ENCODE measurements around the gene ACOT11.

ACOT11 gene

DNA sequence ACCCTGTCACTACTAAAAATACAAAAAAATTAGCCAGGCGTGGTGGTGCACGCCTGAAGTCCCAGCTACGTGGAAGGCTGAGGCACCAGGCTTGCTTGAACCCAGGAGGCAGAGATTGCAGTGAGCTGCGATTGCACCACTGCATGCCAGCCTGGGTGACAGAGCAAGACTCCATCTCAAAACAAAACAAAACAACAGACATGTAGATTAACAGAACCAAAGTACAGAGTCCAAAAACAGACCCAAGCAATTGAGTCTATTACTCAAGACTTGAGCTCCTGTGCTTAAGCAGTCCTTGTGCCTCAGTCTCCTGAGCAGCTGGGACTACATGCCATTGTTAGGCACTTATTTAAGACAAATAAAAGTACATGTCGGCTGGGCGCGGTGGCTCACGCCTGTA is 9.5 kb upstream of the ACOT11 start:
- no peak for DNase-seq

DNA sequence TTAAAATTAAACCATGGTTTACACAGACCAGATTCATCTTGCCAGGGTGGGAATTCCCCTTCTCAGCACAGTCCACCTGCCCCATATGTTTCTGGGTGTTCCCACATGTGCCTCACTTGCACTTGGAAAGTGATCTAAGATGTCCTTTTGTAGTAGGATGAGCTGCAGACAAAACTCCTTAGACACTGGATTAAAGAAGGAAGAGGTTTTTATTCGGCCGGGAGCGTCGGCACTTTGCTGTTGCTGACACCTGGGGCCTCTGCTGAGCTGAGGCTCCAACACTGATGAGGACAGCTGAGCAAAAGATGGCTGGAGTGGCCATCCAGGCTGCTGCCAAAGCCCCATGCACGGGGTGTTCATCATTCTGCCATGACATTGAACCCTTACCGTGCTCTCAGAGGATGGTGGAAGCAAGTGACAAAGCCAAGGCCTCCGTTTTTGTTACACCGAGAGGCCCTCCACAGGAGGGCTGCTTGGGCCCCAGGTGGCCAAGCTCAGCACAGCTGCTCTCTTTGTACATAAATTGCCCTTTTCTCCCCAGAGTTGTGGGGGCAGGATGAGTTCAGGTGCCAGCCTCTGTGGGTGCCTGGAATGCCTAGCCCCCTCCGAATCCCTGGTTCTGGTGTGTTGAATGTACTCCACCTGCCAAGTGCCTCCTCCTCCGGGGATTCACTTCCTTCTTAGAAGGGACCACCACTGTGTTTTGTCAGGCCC is 7.3 kb upstream of the ACOT11 start:
- DNase-seq, result no peak

DNA sequence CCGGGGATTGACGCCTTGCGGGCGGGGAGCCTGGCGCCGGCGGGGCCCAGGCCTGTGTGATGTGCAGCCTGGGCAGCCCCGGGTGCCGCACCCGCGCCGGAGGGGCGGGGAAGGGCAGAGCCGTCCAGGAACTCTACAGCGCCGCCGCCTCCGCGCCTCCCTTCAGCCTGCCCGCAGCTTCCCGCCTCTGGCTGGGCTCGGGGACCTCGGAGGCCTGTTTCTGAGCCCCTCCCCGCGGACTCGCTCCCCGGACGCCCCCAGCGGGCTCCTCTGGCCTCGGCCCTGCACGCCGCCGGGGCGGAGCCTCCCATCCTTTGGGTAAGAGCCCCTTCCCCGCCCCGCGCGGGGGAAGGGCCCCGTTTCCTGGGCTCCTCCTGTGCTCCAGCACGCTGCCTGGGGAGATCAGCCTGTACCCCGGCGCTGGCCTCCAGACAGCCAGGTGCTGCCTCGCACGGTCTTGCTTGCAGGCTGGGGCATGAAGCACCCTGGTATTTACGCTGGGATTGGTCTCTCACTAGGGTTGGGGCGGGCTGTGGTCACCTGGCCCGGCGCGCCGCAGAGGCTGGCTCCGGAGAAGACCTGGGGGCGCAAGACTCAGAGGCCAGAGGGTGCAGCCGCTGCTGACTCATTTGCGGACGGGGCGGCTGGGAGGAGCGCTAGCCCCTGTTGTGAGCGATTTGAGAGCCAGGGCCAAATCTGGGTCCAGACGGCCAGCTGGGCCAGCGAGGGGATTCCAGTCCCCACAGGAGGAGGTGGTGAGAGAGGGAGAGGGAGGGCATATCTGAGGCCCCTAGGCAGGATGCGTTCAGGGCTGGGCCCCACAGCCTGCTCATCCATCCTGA is 5.7 kb upstream of the ACOT11 start:
- DNase-seq, result peak; percentile 88

DNA sequence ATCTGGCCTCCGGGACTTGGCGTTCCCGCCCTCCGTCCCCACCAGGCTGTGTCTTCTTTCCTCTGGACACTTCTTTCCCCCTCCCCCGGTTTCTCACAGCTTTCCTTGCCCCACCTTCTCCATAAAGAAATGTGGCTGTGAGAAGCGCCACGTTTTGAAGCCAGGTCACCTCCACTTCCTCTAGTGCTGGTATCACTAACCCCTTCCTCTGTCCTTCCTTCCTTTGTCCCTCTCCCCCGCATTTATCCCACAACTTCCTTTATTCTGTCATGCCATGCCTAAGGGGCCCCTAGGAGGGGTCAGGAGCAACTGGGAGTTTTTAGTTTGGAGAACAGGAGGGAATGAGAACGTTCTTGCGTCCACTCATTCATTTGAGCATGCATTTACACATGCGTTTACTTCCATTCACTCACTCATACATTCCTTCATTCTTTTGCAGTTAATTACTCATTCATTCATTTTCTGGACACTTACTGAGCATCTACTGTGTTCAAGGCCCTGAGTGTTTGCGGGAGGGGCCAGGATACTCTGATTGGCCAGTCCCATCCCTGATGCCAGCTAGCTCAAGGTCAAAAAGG is 5.0 kb upstream of the ACOT11 start:
- DNase-seq, result peak; percentile 61

DNA sequence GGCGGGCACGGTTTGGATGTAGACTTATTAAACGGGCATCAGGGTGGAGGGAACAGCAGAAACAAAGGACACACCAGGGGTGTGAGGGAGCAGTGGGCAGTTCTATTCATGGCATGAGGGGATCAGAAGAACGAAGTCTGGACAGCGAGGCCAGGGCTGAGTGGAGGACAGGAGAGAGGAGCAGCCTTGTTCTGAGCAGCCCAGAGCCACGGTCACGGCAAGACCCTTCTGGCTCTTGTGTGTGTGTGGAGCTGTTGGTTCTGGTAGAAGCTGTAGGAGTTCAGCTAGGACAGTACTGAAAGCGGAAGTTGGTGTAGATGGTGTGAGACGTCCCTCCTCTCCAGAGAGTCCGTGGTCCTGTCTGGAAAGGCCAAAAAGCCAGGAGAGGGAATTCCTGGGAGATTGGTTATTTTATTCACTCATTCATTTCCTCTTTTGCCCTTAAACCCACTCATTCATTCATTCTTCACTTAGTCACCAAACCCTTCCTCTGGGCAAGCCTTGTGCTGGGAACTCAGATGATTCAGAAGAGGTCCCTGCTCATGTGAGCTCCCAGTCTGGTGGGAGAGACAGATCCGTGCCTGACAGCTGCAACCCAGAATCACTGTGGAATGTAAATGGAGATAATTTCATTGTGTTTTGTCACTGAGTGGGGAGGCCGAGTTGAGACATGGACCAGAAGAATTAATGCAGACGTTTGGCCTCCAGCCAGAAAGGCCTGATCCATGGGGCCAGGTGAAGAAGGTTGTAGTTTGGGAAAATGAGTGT is 4.1 kb upstream of the ACOT11 start:
- peak; percentile 78 for DNase-seq

DNA sequence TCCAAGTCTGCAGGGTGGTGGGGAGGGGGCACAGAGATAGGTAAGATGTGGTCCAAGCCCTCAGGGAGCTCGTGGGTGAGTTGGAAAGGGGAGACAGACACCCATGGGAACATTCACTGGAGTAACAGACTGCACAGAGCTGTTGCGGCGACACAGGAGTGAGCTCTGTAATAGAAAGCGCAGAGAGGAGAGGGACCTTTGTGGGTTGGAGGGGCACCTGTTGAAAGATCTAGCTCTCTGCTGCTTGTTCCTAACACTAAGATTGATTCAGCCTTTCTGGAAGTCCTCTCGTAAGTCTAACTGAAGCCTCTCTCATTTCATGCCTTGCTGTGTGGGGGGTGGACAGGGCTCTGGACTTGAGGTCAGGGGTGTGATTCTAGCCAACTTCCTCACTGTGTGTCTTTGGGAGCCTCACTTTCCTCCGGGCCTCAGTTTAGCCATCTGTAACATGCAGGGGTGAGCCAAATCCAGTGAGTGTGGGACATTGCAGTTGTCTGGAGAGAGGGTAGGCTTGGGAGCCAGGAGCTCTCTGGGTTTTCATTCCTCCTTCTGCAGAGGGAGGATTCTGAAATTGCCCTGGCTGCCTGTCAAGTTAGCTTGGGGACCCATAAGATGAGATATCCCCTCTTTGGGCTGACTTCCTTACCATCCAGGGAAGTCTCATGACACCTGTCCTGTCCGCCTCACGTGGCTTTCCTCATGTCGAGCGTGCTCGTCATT is 2.0 kb upstream of the ACOT11 start:
- DNase-seq, result no peak

DNA sequence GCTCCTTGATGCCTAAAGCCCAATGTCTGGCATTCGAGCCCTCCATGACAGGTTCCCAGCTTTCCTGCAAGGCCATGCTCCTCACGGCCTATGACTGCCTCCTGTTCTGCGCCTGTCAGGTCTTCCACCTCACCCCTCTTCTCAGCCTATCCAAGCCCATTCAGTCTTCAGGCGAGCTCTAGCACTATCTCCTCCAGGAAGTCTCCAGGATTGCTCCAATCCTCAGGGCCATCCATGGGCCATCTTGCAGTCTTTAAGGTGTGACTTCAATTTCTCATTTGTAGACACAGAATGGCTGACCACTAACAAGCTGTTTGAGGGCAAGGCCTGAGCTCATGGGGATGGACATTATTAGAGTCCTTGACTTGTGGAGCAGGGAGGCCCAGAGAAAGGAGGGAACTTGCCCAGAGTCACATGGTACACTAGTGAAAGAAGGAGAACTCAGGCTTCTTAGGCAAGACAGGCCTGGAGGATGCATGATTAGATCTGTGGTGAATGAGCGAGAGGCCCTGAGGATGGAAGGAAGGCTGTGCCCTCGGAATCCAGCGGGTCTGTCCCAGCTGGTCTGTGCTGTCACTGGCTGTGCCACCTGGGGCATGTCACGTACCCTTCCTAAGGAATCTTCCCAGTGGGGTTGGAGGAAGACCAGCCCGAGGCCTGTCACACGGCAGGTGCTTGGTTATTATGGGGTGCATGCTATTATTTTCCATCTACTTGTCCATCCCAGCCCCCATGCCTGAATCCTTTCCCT is 1.2 kb upstream of the ACOT11 start:
- no peak for DNase-seq

DNA sequence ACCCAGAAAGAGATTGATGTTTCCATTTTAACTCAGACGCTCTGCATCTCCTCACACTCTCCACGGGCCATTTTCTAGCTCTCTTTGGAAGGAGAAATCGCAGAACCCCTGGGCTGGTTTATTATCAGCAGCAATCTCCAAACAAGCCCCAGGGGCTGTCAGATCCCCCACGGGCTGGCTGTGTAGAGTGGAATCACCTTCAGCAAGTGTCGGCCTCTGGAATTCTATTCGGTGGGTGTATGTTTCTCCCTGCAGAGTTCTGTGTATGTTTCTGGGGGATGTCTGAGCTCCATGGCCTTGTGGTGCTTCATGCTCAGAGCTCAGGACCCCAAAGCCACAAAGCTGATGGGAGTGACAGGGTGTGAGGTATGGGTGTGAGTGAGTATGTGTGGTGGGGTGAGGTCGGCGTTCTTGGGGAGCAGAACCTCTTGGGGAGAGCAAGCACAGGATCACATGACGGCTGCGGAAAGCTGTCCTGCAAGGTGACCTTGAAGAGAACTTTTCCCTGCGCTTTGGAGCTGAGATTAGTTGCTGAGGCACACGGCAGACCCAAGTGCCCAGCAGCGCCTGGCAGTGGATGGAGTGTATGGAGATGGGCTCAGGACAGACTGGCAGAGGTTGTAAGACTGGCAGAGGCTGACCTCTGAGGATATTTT is 489 bp downstream of the ACOT11 start:
- no peak for DNase-seq

DNA sequence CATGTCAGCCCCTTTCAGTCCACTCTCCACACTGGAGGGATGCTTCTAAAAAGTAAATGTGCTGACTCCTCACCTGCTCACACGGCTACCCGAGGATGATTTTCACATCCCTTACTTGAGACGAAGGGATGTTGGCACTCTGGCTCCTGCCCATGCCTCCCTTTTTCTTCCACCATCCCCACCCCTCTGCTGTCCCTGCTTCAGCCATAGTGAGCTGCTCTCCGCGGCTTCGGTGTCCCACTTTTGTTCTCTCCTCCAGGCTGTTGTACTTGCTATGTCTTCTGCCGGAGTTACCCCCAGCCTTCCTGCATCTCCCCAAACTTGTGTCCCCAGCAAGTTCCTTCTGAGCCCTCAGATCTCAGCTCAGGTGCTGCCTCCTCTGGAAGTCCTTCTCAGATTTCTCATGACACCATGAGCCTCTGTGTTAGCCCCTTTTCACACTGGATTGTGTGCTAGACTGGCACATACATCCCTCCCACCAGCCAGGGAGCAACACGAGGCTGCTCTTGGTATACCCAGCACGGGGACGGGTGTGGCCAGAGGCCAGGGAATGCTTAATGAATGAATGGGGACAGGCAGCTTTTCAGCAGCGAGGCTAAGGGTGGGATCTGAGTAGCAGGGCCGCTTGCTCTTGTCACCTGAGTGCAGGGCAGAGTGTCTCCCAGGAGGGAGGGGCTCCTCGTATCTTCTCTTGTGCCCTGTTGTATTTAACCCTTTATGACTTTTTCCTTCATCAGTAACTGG is 1.3 kb downstream of the ACOT11 start:
- DNase-seq, result no peak

DNA sequence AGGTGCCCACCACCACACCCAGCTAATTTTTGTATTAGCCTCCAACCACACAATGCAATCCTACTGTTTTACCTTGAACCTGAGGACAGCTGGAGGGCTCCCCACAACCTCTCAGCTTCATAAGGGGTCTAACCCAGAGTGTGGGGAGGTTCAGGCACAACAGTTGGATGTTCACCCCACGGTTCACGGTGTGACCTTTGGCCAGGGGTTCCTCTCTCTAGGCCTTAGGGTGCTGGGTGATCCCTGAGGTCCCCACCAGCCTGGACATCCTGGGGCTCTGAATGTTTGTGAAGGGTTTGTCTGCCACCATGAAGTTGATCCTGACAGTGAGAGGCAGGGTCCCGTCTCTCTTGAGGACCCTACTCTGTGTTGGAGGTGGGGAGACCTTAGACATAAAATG is 3.9 kb downstream of the ACOT11 start:
- no peak for DNase-seq

DNA sequence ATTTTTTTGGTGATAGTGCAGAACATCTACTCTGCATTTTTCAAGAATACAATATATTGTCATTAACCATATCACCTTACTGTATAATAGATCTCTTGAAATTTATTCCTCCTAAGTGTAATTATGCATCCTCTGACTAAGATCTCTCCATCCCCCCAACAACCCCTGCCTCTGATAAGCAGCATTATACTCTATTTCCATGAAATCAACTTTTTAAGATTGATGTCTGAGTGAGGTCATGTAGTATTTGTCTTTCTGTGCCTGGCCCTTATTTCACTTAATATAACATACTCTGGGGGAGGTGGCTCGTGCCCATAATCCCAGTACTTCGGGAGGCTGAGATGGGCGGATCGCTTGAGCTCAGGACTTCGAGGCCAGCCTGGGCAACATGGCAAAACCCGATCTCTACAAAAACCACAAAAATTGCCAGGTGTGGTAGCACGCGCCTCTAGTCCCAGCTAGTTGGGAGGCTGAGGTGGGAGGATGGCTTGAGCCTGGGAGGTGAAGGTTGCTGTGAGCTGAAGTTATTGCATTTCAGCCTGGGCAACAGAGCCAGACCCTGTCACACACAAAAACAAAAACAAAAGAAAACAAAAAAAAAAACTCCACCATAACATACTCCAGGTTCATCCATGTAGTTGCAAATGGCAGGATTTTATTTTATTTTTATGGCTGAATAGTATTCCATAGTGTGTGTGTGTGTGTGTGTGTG is 5.7 kb downstream of the ACOT11 start:
- no peak for DNase-seq

DNA sequence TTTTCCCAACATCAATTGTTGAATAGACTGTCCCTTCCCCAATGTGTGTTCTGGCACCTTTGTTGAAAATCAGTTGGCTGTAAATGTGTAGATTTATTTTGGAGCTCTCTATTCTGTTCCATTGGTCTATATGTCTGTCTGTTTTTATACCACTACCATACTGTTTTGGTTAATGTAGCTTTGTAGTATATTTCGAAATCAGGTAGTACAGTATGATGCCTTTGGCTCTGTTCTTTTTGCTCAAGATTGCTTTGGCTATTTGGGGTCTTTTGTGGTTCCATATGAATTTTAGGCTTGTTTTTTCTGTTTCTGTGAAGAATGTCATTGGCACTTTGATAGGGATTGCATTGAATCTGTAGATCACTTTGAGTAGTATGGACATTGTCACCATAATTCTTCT is 8.1 kb downstream of the ACOT11 start:
- no peak for DNase-seq

DNA sequence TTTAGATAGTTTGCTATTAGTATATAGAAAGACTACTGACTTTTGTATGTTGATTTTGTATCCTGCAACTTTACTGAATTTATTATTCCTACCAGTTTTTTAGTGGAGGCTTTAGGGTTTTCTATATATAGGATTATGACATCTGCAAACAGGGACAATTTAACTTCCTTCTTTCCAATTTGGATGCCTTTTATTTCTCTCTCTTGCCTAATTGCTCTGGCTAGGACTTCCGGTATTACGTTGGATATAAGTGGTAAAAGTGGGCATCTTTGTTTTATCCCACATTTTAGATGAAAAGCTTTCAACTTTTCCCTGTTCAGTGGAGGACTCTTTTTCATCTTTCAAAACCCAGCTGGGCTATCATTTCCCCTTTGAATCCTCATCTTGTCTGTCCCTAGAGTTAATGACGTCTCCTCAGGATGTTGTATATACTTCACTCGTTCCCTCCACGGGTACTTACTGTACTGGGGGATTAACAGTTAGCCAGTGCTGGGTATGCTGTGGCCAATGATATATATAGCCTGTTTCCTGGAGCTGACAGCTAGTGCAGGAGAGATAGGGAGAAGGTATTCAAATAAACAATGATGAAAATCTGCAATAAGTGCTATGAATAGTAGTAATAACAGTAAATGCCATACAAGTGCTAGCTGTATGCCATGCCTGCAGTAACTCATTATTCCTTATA is 9.8 kb downstream of the ACOT11 start:
- DNase-seq, result no peak

DNA sequence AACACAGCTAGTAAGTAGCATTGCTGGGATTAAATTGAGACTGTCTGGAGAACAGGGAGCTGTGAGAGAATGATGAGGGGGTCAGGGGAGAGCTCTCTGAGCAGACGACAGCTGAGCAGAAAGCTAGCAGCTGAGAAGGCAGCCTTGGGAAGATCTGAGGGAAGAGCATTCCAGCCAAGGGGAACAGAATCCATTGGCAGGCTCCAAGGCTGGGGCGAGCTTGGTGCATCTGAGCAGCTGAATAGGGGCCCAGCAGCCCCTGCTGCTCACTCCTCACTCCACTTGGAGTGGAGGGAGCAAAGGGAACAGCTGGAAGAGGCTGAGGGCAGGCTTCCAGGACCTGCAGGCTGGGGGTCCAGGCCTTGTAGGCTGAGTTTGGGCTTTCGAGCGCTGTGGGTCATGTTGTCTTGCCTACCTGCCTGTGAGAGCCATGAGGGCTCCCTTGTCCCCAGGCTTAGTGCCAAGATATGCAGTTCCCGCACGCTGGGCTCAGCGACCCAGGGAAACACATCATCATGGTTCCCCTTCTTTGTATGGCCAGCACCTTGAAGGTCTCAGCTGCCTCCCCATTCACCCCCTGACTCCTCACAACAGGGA is 10.5 kb downstream of the ACOT11 start:
- DNase-seq, result no peak

DNA sequence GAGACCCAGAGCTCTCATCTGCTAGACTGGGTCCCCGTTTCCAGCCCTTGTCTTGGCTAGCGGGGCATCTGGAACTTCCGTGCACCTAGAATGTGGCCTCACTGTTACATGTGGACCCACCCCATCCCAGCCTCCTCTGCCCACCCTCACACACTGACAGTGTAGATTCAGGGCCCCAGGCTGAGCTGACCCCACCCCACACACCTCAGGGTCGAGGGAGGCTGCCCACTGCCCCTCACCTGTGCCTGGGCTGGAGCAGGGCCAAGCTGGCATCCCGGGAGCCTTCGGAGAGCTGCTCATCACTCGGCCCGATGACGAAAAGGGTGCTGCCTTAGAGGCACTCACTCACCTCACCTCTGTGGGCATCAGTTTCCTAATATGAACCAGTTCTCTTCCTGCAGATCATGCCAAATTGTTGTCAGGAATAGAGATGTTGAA is 11.1 kb downstream of the ACOT11 start:
- no peak for DNase-seq

DNA sequence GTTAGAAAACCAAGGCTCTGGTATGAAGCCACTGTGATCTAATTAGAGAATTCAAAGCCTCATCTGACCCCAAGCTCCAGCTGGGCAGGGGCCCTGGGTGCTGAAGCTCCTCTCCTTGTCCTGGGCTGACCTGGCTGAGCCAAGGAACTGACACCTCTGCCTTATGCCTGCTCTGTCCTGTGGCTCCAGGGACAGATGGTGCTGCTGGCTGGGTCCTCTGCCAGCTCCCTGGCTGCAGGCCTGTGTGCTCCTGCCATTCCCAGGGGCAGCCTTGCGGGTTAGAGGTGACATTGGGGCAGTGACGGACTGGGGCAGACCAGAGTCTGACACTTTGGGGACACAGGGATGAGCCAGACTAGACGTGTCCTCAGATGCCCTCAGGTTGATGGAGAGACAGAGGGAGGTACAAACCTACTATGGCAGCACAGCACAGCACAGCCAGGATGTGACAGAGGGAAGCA is 11.8 kb downstream of the ACOT11 start:
- no peak for DNase-seq

DNA sequence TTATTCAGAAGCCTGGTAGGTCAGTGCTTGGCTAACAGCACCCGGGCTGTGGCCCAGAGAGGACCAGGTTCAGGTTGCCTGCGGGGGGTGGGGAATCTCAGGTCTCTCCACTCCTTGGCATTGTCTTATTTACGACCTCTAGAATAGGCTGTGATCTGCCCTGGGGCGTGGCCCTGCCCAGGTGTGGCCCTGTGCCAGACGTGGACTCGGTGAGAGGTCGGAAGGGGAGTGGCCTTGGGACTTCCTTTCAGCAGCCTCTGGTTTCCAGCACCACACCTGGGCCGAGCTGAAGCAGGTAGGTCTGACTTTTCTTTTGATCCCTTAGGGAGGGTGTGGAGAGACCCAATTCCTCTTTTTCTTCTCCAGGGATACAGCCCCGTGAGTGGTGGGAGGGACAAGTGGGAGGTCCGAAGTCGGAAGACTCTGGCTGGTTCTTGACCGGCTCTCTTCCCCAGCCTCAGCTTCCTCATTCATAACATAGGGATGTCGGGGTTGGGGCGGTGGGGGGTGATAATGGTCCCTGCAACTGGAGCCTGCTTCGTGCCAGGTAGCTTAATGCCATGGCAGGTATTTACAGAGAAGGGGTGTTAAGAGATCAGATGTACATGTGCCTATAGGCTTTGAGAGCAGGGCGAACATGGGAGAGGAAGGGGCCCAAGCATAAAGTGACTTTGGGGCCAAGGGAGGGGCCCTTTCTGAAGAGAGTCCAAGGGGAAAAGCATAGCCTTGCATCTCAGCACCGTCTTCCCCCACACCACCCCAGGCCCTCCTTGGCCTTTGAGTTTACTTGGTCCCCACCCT is 16.5 kb downstream of the ACOT11 start:
- DNase-seq, result no peak

DNA sequence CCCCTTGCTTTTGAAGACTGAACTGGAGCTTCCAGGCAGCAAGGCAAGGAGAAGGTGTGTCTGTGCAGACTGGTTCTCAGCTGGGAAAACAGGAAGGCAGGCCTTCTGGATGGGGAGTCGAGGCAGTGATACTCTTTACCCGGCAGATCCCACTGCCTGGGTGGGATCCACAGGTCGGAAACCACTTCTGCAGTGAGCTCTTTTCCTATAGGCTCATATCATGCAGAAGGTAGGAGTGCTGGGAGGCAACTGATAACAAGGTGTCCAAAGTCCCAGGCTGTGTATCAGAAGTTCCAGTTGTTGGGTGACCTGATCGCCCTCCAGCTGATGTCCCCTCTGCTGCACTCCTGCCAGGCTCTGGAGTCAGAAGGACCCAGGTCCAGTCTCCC is 17.1 kb downstream of the ACOT11 start:
- DNase-seq, result no peak
